Prostate gland (tissue), 2 donors: ENCODE results near the gene MBP. TPM values are rescaled to one million over a fixed set of nuclear protein-coding genes. Genes with fewer than 3 reads are reported as not detected.

Source experiments
- DNase-seq: peaks from one replicate; pipeline ENCODE4 v3.0.0-alpha.2; 2019; ENCODE audit warnings: low spot score
- H3K27ac ChIP-seq, 2 donors: fragments of 200-600 bp; sonication (generic); 2 replicates each; pipeline ENCODE4 v1.5.1; 2017 to 2019
- H3K27me3 ChIP-seq: fragments of 200-600 bp; sonication (generic); replicated peaks from 2 replicates; pipeline ENCODE4 v1.5.1; 2019; ENCODE audit not compliant: insufficient read depth
- H3K36me3 ChIP-seq, 2 donors: fragments of 200-600 bp; sonication (generic); 1 replicate in 1 of 2; 2 replicates in 1 of 2; pipeline versions ENCODE4 v1.5.1 to v1.8.1; 2017 to 2019
- H3K4me1 ChIP-seq: fragments of 200-600 bp; sonication (generic); replicated peaks from 2 replicates; pipeline ENCODE4 v1.5.1; 2019
- H3K4me3 ChIP-seq, 2 donors: fragments of 200-600 bp; sonication (generic); 2 replicates each; pipeline ENCODE4 v1.5.1; 2017 to 2019
- H3K9me3 ChIP-seq: fragments of 200-600 bp; sonication (generic); 2 replicates; pipeline ENCODE4 v1.5.1; 2017
- POLR2A ChIP-seq: fragments of 450-650 bp; IDR thresholded peaks from one replicate; pipeline ENCODE4 v1.6.1; 2016; ENCODE audit warnings: antibody characterized with exemption, mild to moderate bottlenecking
- POLR2AphosphoS5 ChIP-seq: sonication (generic); formaldehyde crosslinking; IDR thresholded peaks from one replicate; pipeline ENCODE4 v1.6.1; 2017; ENCODE audit warnings: antibody characterized with exemption
- WGBS: methylation state at CpG from one replicate; pipeline ENCODE4 v1.1.5; 2018; 5-methylcytosine and 5-hydroxymethylcytosine counted together
- intact Hi-C: fragments of 100-400 bp; cut with DNase I; formaldehyde crosslinking; loops from one replicate; pipeline ENCODE4 v1.14.2; 2022
- total RNA-seq, 2 donors: library from RNA; depleted of rRNA; stranded (reverse); fragments of >200 nt; gene quantifications; one replicate each; pipeline ENCODE4 v1.1.0, GENCODE V29; 2016
- TF ChIP-seq, protein P1 (sequence below), 4 experiments: fragments of 200-600 bp in 2 of 4; fragments of 450-650 bp in 2 of 4; sonication (generic) in 2 of 4; IDR thresholded peaks; 1 replicate in 3 of 4; 2 replicates in 1 of 4; pipeline ENCODE4 v1.5.1; 2016 to 2019; ENCODE audit warnings: antibody characterized with exemption in 4 of 4, mild to moderate bottlenecking in 2 of 4, moderate library complexity in 2 of 4

MBP gene
- total RNA-seq, 2 donors from 2014 or later, result 19.8 to 43.5 TPM

DNA sequence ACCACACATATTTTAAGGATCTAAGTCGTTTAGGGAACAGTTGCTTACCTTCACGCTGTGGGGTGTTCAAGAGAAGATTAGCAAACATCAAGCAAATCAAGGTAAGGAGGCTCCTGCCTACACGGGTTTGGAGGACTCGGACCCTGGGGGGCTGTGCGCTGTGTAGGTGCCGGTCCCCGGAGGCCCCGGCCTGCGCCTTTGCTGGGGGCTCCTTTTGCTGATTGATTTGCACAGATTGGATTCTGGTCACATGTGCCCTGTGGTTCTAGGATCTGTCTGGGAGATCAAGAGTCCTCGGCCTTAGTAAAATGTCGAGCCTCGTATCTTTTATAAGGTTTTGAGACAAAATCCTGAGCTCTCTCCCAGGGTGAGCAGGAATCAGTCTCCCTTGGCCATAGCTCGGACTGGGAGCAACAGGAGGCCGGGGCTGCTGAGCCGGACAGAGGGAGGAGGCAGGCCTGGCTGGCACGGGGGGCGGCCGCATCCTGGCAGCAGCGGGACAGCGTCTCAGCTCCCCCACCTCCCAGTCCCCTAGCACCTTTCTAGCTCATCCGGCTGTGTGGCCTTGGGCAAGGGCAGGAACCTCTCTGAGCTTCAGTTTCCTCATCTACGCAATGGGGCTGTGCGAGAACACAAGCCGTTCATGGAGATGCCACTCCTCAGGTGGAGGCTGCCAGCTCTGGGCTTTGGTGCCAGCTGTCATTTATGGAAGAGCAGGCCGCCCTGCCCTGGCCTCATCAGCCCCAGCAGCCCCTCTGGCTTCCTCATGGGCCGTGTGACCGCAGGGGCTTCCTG lies 147.2 kb downstream of the MBP start:
- Histone ChIP-seq H3K27ac (no peak overlapping the region), H3K27me3 (no peaks in the 10 kb centered on the region), H3K9me3 (no peaks in the 10 kb centered on the region), H3K36me3 (no peaks in the 10 kb centered on the region), H3K4me3 (no peak overlapping the region), H3K4me1 (no peaks in the 10 kb centered on the region)
- TF ChIP-seq POLR2AphosphoS5 (no peak), POLR2A (no peak)
- TF ChIP-seq, protein P1, sequence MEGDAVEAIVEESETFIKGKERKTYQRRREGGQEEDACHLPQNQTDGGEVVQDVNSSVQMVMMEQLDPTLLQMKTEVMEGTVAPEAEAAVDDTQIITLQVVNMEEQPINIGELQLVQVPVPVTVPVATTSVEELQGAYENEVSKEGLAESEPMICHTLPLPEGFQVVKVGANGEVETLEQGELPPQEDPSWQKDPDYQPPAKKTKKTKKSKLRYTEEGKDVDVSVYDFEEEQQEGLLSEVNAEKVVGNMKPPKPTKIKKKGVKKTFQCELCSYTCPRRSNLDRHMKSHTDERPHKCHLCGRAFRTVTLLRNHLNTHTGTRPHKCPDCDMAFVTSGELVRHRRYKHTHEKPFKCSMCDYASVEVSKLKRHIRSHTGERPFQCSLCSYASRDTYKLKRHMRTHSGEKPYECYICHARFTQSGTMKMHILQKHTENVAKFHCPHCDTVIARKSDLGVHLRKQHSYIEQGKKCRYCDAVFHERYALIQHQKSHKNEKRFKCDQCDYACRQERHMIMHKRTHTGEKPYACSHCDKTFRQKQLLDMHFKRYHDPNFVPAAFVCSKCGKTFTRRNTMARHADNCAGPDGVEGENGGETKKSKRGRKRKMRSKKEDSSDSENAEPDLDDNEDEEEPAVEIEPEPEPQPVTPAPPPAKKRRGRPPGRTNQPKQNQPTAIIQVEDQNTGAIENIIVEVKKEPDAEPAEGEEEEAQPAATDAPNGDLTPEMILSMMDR (IDR thresholded peaks at IDR 0.05), result no peak
- DNase-seq, result no peak
- intact Hi-C loops, result no loop called here
- 90% methylated on average over 27 of the region's 27 CpGs for whole genome bisulfite sequencing

DNA sequence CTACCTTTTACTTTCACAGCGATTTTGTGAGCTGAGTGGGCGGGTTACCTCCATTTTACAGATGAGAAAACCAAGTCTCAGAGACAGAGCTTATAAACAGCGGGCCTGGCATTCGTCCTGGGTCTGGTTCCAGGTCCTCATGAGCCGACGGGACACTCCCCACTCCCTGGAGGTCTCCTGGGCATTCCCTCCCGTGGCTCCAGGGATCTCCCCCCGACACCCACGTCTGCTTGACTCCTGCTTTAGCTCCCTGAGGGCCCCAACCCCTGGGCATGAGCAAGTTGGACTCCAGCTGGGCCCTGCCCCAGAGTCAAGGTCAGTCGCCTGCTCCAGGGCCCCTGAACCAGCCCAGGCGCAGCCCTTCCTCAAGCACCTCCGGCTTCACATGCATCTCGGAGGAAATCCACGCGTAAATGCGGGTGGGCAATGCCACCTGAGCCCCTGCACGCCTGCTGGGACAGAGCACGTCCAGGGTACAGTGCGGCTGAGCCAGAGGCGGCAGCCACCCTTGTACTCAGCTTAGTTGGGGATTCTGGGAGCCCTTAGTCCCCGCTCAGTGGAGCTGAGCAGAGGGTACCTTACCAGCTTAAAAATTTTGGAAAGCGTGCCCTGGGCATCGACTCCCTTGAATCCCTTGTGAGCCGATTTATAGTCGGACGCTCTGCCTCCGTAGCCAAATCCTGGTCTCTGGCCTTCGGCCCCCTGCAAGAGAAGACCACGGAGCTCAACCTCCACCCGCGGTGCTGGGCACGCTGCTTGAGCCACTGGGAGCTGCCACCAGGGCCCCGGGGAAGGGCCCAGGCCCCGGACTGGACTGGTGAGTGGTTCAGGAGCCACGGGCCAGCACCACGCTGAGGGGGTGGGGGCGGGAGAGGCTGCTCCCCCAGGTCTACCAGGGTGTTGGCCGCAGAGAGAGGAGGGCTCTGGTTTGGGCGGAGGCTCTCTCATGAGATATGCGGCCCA lies 148.1 kb downstream of the MBP start:
- no peak for DNase-seq
- Histone ChIP-seq H3K4me3 (no peak overlapping the region), H3K36me3 (no peaks in the 10 kb centered on the region), H3K9me3 (no peaks in the 10 kb centered on the region), H3K27me3 (no peaks in the 10 kb centered on the region), H3K27ac (no peak overlapping the region), H3K4me1 (no peaks in the 10 kb centered on the region)
- TF ChIP-seq, protein P1 (IDR thresholded peaks at IDR 0.05), result no peak
- TF ChIP-seq POLR2A (no peak), POLR2AphosphoS5 (no peak)
- intact Hi-C loops, result loop anchor here (5.0 kb wide), 1 partner anchor 57 kb away; no protein-coding TSS in a partner anchor
- WGBS, result 90% methylated on average over 38 of the region's 40 CpGs

DNA sequence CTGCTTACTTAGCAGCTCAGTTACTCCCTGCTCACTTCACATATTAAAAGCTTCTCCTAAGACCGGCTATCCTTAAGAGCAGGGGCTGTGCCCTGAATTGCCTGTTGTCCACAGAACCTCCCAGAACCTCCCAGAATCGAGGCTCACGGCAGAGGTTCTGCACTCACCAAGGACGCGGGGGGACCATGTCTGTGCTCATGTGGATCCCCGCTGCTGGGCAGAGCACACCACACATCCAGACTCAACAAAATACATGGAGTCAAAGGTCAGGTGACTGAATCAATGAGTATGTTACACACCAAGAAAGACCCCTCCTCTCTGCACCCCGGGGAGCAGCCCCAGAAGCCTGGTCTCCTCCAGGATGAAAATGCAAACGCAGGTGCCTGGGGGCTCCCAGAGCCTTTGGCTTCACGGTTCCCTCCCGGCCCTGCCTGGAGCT lies 149.0 kb downstream of the MBP start:
- Histone ChIP-seq H3K27me3 (no peaks in the 10 kb centered on the region), H3K36me3 (no peaks in the 10 kb centered on the region), H3K4me1 (no peaks in the 10 kb centered on the region), H3K4me3 (no peak overlapping the region), H3K9me3 (no peaks in the 10 kb centered on the region), H3K27ac (no peak overlapping the region)
- intact Hi-C loops, result loop anchor here (2.0 to 5.0 kb wide), 2 partner anchors 56 to 181 kb away; no protein-coding TSS in a partner anchor
- DNase-seq, result no peak
- 63% methylated on average over 10 of the region's 10 CpGs for WGBS
- TF ChIP-seq POLR2AphosphoS5, result no peak
- TF ChIP-seq, protein P1 (IDR thresholded peaks at IDR 0.05), result peak in 1 of 4 experiments; percentile 4
- no peak for TF ChIP-seq POLR2A

DNA sequence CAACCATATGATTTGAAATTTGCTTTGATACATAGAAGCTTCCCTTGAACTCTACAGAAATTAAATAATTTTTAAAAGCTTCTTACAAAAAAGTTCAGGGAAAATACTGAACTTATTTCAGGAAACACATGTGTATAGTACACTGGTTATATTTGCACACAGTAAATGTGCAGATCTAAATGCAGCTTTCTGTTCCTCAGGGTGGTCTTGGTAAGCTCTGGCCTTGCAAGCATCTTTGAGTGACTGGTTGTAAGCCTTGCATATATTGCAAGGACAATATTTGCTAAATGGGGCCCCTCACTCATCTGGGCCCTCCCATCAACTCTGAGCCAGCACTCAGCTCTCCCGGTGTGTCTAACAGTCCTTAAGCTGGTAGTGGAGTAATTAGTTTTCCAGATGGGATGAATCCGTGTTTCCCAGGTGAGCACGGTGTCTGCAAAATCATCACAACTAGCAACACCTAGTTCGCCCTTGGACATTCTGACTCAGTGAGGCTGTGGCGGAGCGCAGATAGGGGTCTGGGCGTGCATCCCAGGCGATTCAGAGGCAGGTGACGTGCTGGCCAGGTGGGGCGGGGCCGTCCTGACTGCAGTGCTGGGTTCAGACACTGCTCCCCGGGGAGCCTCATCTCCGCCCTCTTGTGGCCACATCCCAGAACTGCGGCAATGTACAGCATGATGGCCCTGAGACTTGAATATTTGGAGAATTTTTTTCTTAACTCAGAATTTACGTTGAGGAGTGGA lies 149.6 kb downstream of the MBP start:
- H3K27ac ChIP-seq, result no peak overlapping the region
- H3K27me3 ChIP-seq, result no peaks in the 10 kb centered on the region
- peak; percentile 57 for TF ChIP-seq POLR2AphosphoS5
- no peak for TF ChIP-seq POLR2A
- TF ChIP-seq, protein P1 (IDR thresholded peaks at IDR 0.05), result peak; percentile 91 to 96 (median 94)
- no peak overlapping the region for H3K4me3 ChIP-seq
- intact Hi-C loops, result loop anchor here (2.0 to 5.0 kb wide), 2 partner anchors 56 to 180 kb away; no protein-coding TSS in a partner anchor
- H3K4me1 ChIP-seq, result no peaks in the 10 kb centered on the region
- peak; percentile 83 for DNase-seq
- 8% methylated on average over 15 of the region's 15 CpGs for WGBS
- H3K36me3 ChIP-seq, result no peaks in the 10 kb centered on the region
- H3K9me3 ChIP-seq, result no peaks in the 10 kb centered on the region
